Forelimb muscle (tissue), 1 donor: ENCODE measurements around the gene FEZ2. TPM values are rescaled to one million over a fixed set of nuclear protein-coding genes. Genes with fewer than 3 reads are reported as not detected.
"Not testable (repeated sequence)": the region's sequence is repeated elsewhere in the genome, so short reads cannot be mapped to it uniquely, and the experiment has no call there.

Source experiments
- DNase-seq: peaks from one replicate; pipeline ENCODE4 v3.0.0-alpha.2; 2013; ENCODE audit warnings: low read depth
- polyA plus RNA-seq: library from polyadenylated mRNA; unstranded; fragments of 120-200 nt; gene quantifications from one replicate; pipeline ENCODE4 v1.2.1, GENCODE V29; 2013; ENCODE audit not compliant: insufficient read length

Gene FEZ2
- 88.9 TPM for polyA plus RNA-seq

- peak; percentile 31 for DNase-seq
Observed at GRCh38 chr2:36597532-36598377, at the start of gene FEZ2. FEZ2 (minus strand) TSS chr2:36598168; CDS start chr2:36598142, 26 bp downstream.

DNA sequence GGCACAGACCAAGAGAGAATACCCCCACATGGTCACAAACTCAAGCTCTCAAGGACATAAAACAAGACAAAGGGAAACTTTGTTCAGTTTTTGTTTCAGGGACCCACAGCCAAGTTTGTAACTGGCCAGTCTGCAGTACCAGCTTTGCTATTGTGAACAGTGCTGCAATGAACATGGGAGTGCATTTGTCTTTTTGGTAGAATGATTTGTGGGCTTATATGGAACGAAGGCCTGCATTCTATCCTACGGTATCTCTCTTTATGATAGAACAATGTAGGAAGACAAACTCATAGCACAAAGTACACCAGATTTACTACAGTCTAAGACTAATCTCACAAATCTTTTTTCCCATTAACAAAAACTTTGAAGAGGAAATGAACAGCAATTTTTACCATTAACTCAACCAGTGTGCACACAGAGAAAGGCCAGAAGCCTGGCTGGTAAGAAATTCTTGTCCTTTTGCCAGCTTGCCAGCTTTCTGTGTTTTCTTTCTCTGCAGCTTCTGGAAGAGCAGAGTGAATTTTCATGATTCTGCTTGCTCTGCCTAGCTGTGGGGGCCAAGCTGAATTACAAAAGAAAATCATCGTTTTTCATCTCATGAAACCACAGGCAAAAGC is 37.1 kb upstream of the FEZ2 start:
- DNase-seq: no peak

DNA sequence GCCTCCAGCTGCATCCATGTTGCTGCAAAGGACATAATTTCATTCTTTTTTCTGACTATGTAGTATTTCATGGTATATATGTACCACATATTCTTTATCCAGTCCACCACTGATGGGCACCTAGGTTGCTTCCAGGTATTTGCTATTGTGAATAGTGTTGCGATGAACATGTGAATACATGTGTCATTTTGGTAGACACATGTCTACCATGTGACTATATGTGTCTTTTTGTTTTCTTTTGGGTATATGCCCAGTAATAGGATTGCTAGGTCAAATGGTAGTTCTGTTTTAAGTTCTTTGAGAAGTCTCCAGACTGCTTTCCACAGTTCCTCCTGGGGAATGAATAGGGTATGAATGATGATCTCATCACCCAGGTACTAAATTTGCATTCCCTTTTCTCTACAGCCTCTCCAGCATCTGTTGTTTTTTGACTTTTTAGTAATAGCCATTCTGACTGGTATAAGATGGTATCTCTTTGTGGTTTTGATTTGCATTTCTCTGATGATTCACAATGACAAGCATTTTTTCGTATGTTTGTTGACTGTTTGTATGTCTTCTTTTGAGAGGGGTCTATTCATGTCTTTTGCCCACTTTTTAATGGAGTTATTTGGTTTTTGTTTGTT is 35.6 kb upstream of the FEZ2 start:
- no peak for DNase-seq

DNA sequence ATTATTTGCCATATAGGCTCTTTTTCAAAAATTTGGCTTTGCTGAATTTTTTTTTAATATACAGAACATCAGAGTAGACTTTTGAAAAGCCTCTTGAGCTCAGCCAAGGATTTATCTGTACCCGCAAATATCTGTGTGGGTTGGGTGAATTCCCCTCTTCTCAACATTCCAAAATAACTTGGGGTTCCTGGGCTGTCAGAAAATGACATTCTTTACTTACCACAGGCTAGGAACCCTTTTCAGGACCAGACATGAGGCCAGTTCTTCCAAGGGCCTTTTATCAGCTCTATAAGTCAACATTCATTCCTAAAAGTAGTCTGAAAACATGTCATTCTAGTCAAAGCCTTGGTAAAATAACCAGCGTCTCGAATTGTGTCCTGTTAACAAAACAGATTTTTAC is 28.8 kb upstream of the FEZ2 start:
- DNase-seq: no peak

- no peak for DNase-seq
Observed at GRCh38 chr2:36626071-36626470, 28.1 kb upstream of the FEZ2 start.

- no peak for DNase-seq
Observed at GRCh38 chr2:36625304-36625703, 27.3 kb upstream of the FEZ2 start.

DNA sequence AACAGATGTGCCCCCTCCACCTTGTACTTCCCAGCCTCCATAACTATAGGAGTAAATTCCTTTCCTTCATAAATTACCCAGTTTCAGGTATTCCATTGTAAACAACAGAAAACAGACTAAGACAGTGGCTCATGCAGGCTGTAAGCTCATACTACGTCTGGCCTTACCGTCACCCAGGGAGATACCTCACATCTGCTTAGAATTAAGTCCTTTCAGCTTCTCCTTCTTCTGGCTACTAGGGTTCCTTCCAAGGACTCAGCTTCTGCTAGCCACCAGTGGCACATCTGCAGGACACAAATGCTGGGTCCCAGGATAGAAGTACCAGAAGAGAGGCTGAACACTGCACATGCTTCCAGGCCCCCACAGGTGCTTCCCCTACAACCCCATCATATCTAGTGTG is 22.4 kb upstream of the FEZ2 start:
- DNase-seq: no peak

GRCh38 chr2:36618381-36618780 is 20.4 kb upstream of the FEZ2 start:
- no peak for DNase-seq

DNA sequence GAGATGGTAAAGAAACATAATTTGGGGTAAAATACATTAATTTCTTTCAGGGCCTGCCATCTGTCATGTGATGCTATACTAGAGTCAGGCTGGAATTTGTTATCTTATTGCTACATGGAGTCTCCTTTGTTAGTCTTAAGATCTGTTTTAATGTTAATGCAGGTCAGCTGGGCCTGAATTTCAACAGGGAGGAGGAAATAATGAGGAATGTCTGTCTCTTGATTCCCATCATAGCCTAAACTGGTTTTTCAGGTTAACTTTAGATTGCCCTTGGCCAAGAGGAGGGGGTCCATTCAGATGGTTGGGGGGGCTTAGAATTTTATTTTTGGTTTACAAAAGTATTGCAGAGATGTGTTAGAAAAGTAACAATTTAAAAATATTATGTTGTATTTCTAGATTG is 19.0 kb upstream of the FEZ2 start:
- no peak for DNase-seq

DNA sequence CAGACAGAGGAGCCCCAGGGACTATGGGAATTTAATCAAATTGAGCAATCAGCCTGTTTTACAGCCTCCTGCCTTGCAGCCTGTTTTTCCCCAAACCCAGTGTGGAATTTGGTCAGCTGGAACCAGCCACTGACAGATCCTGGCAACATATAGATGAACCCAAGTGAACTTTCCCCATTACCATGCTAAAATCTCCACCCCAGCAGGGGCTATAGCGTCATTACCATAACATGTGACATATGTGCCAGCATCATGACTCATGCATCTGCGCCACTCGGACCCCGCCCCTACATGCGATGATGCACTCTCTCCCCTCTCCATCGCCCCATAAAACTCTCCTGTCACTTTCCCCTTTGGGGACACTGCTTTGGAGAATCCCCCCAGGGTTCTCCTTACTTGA is 17.3 kb upstream of the FEZ2 start:
- no peak for DNase-seq

DNA sequence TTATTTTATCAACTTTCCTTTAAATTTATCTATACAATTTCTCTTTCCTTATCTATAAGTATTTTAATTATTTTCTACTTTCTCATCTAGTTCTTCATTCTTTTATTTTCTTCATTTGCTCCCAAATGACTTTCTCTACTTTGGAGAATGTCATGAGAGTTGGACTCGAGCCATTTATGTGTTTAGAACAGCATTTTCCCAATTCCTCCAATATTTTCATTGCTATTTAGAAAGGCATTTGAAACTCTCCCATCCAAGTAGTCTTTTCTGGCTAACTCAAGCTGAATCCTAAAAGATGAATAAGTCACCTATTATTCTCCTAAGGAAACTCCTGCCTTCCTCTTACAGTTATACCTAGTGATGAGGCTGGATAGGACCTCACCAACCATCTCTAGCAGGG is 15.8 kb upstream of the FEZ2 start:
- DNase-seq: no peak

DNA sequence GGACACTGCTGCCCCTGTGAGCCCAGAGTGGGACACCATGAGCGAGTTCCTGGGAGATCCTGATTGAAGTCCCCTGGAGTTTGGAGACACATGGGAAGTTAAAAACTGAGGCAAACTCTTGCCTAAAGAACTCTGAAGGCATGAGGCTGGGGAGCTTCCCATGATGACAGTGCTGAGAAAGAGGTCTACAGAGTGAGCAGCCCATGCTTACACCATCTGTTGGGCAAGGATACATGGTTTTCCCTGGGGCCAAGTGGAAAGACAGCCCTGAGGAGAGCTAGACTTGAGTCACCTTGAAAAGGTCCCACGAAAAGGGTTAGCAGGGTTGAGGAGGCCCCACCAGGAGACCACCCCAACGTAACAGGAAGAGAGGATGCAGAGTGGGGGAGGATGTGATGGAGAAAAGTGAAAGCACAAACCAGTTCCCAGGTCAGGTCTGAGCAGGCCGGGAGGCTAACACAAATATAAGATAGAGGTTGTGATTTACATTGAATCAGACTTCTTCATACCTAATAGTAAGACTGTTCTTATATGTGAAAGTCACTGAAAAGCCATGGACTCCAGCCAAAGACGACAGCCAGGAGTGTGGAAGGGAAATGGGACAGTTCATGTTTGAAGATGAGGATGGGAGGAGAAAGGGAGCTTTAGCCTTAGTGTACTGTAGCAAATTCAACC is 13.5 kb upstream of the FEZ2 start:
- DNase-seq: no peak

GRCh38 chr2:36609507-36609906 is 11.5 kb upstream of the FEZ2 start:
- DNase-seq: no peak

DNA sequence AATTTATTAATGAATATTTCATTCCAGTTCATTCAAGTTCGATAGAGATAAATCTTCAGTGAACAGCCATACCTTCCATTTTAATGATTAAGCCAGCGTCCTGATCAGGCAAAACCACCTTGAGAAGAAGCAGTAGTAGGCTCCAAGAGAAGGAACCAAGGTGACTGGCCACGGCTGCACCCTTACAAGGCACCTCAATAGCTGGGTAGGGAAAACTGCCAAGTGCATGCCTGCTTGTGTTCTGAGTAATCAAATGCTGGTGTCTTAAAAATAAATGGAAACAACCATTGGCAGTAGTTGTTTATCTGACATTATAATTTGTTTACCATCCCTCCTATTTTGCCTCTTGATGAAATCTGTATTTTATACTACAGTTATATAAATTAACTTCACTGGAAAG is 10.0 kb upstream of the FEZ2 start:
- DNase-seq: no peak

GRCh38 chr2:36606925-36607324 is 9.0 kb upstream of the FEZ2 start:
- no peak for DNase-seq

GRCh38 chr2:36605273-36605672 is 7.3 kb upstream of the FEZ2 start:
- no peak for DNase-seq

DNA sequence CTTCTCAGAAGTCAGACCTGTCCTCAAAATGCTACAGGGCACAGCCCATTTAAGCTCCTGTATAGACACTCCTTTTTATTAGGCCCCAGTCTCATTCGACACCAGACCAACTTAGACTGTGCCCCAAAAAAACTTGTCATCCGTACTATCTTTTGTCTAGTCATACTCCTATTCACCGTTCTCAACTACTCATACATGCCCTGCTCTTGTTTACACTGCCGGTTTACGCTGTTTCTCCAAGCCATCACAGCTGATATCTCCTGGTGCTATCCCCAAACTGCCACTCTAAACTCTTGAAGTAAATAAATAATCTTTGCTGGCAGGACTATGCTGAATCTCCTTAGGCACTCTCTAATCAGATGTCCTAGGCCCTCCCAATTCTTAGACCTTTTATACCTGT is 5.7 kb upstream of the FEZ2 start:
- DNase-seq: not testable (repeated sequence)

DNA sequence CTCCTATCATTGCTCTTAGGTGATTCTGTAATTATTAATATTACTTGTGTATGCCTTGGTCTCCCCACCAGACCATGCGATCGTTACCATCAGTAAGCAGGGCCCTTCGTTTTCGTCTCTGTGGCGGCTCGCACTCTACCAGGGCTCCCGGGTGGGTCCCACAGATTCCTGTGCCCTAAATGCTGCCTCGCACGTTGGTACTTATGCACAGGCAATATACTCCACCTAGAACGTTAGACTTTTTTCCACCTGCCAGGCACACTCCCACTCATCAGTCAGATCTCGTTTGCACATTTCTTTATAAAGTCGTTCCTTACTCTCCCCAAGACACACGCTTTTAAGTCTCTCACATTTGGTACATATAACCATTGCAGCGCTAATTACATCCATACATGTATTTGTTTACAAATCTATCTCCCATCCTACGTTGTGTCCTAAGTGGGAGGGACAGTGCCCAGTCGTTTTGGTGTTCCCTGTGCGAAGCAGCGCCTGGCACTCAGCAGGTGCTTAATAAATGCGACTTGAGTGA is 901 bp downstream of the FEZ2 start:
- no peak for DNase-seq

DNA sequence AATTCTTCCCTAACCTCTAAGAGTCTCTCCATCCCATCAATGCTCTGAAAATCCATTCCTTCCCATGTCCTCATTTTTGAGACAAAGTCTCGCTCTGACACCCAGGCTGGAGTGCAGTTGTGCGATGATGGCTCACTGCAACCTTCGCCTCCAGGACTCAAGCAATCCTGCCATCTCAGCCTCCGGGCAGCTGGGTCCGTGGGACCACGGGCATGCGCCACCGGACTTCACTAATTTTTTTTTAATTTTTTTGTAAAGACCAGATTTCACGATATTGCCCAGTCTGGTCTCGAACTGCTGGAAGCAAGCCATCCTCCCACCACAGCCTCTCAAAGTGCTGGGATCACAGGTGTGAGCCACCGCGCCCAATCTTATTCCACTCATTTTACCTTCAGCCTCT is 1.6 kb downstream of the FEZ2 start:
- DNase-seq: no peak

- no peak for DNase-seq
Observed at GRCh38 chr2:36594849-36595248, 3.1 kb downstream of the FEZ2 start.

GRCh38 chr2:36589230-36589630 is 8.7 kb downstream of the FEZ2 start:
- DNase-seq: no peak

- no peak for DNase-seq
Observed at GRCh38 chr2:36587556-36587955, 10.4 kb downstream of the FEZ2 start.
